Effector memory CD4-positive, alpha-beta T cell (primary cell): ENCODE measurements around the gene ZNF575.

Experiments
- DNase-seq, 3 donors: peaks; one replicate each; pipeline ENCODE4 v3.0.0-alpha.2; 2020
- H3K27ac ChIP-seq: 2 replicates; pipeline ENCODE4 v1.7.0; 2013; ENCODE audit warnings: mild to moderate bottlenecking, low read length, moderate library complexity; ENCODE audit not compliant: insufficient read depth, poor library complexity, severe bottlenecking
- H3K27me3 ChIP-seq: replicated peaks from 2 replicates; pipeline ENCODE4 v1.7.0; 2013; ENCODE audit warnings: mild to moderate bottlenecking, low read length; ENCODE audit not compliant: insufficient read depth, control insufficient read depth, poor library complexity, severe bottlenecking
- H3K36me3 ChIP-seq: 2 replicates; pipeline ENCODE4 v1.7.0; 2013; ENCODE audit warnings: mild to moderate bottlenecking, low read length, moderate library complexity; ENCODE audit not compliant: control insufficient read depth, insufficient read depth
- H3K4me1 ChIP-seq: 2 replicates; pipeline ENCODE4 v1.7.0; 2013; ENCODE audit warnings: low read length, mild to moderate bottlenecking; ENCODE audit not compliant: control insufficient read depth, insufficient read depth, poor library complexity, severe bottlenecking
- H3K4me3 ChIP-seq: 2 replicates; pipeline ENCODE4 v1.7.0; 2013; ENCODE audit warnings: low read length, low read depth, mild to moderate bottlenecking; ENCODE audit not compliant: insufficient read depth, poor library complexity, severe bottlenecking
- H3K9me3 ChIP-seq: 2 replicates; pipeline ENCODE4 v1.7.0; 2013; ENCODE audit warnings: mild to moderate bottlenecking, low read length, moderate library complexity; ENCODE audit not compliant: control insufficient read depth

The ZNF575 gene

DNA sequence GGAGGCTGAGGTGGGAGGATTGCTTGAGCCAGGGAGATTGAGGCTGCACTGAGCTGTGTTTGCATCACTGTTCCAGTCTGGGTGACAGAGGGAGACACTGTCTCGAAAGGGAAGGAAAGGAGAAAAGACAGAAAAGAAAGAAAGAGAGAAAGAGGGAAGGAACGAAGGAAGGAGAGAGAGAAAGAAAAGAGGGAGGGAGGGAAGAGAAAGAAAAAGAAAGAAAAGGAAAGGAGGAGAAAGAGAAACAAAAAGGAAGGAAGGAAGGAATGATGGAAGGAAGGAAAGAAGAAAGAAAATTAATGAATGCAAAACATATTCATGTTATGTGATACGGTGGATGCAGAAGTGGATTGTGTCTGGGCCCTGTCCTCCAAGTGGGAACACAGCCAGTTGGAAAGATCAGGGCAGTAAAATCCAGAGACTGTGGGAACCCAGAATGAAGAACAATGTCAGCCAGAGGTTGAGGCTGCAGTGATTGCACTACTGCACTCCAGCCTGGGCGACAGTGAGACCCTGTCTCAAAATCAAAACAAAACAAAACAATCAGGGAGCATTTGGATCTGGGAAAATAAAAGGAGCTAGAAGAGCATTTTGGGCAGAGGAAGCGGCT lies 34.6 kb upstream of the ZNF575 start:
- H3K4me3 ChIP-seq, result no peak overlapping the region
- no peak overlapping the region for H3K27ac ChIP-seq
- H3K36me3 ChIP-seq, result peaks cover 37% of the 10 kb centered on the region
- peaks cover 5% of the 10 kb centered on the region for H3K4me1 ChIP-seq
- no peaks in the 10 kb centered on the region for H3K9me3 ChIP-seq
- H3K27me3 ChIP-seq, result no peaks in the 10 kb centered on the region
- DNase-seq, result no peak

DNA sequence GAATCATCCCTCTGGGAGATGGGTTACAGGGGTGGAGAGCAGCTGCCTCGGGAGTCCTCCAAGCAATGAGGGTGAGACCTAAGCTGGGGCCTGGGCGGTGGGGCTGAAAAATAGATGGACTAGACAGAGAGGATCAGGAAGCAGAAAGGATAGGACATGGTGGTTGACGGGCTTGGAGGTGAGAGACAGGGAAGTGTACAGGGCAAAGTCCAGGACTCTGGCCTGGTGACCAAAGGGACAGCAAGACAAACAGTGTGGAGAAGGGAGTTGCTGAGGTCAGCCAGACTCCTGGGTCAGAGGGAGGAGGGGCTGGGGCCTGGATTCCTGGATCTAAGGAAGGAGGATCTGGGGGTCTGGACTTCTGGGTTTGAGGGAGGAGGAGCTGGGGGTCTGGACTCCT lies 33.9 kb upstream of the ZNF575 start:
- H3K27ac ChIP-seq, result no peak overlapping the region

DNA sequence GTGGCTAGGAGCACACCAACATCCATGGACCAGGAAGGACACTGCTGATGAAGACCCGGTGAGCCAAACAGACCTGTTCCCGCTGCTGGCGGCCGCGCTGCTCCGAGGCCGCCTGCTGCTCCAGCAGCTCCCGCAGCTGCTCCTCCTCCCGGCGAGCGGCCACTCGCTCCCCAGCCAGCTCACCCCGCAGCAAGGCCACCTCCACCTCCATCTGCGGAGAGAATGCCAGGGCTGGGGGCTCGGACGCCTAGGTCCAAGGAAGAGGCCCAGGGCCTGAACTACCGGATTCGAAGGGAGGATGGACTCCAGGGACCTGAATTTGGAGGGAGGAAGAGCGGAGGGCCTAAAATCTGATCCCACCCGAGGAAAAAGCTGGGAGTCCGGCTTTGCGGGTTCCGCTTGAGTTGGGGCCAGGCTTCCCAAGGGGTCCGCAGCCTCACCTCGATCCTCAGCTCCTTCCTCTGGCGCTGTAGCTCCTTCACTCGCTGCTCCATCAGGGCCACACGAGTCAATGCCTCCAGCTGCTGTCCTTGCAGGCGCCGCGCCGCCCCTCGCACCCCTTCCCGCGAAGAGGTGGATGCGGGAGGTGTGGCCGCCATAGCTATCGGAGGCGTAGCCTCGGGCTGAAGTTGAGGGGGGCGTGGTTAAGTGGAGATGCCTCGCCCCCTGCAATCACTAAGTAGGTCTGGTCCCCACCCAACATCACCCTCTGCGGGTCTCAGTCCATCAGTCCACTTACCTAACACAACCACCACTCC lies 31.1 kb upstream of the ZNF575 start:
- H3K27ac ChIP-seq, result no peak overlapping the region
- H3K4me3 ChIP-seq, result no peak overlapping the region

More for the DNA sequence above, 33.9 kb upstream of the ZNF575 start:
- Histone ChIP-seq H3K4me1 (peaks cover 6% of the 10 kb centered on the region), H3K4me3 (no peak overlapping the region), H3K27me3 (no peaks in the 10 kb centered on the region), H3K9me3 (no peaks in the 10 kb centered on the region), H3K36me3 (peaks cover 34% of the 10 kb centered on the region)
- DNase-seq, result no peak

DNA sequence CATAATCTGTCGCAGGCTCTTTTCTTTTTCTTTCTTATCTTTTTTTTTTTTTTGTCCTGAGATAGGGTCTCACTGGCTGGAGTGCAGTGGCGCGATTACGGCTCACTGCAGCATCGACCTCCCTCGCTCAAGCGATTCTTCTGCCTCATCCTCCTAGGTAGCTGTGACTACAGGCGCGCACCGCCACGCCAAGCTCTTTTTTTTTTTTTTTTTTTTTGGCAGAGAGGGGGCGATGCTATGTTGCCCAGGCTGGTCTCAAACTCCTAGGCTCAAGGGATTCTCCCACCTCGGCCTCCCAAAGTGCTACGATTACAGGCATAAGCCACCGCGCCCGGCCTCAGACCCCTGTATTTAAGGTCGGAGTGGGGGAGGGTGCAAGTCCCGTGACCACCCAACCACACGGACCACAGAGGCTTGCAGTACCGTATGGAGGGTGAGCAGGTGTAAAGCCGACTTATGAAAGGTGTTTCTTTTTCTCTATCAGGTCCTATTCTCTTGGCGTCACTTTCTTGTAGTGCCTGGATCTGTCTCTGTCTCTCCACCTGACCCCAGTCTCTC lies 30.5 kb upstream of the ZNF575 start:
- H3K36me3 ChIP-seq, result peaks cover 7% of the 10 kb centered on the region
- no peaks in the 10 kb centered on the region for H3K9me3 ChIP-seq
- H3K27me3 ChIP-seq, result no peaks in the 10 kb centered on the region
- no peak overlapping the region for H3K27ac ChIP-seq
- DNase-seq, result no peak
- H3K4me3 ChIP-seq, result no peak overlapping the region
- peaks cover 11% of the 10 kb centered on the region for H3K4me1 ChIP-seq

More for the DNA sequence above, 31.1 kb upstream of the ZNF575 start:
- Histone ChIP-seq H3K36me3 (peaks cover 11% of the 10 kb centered on the region), H3K4me1 (peaks cover 11% of the 10 kb centered on the region), H3K27me3 (no peaks in the 10 kb centered on the region), H3K9me3 (no peaks in the 10 kb centered on the region)
- DNase-seq, result no peak

DNA sequence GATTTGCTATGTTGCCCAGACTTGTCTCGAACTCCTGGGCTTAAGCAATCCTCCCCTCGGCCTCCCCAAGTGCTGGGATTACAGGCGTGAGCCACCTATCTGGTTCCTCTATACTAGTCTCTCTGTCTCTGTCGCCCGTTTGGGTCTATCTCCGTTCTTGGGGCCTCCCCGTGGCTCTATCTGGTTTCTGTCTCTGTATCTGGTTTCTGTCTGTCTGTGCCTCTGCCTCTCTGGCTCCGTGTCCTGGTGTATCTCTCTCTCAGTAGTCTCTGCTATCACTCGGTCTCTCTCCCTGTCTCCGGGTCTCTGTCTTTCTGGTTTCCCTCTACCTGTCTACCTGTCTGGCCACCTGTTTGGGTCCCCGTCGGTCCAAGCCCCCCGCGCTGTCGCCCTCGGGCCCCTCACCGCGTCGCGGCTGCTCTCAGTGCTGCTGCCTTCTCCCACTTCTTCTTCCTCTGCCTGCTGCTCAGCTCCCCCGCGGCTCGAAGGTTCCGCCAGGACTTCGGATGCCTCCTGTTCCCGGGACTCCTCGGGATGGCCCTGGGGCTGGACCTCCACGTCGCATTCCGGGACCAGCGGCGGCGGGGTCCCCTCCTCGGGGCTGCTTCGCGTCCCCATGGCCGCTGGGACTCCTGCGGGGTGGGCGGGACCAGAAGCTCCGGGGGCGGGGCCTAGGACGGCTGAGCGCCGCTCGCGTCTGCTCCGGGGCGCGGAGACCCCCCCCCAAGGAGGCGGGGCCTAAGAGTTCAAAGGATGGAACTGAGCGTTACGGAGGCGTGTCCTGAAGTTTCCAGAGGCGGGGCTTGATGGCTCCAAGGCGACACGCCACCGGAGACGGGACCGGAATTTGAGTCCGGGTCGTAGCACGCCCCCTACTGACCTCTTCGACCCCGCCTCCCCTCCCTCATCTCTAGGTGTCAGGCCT lies 29.2 kb upstream of the ZNF575 start:
- Histone ChIP-seq H3K4me3 (peak overlapping the region; percentile 91), H3K27ac (peak overlapping the region; percentile 85), H3K4me1 (peaks cover 11% of the 10 kb centered on the region), H3K36me3 (peaks cover 5% of the 10 kb centered on the region), H3K9me3 (no peaks in the 10 kb centered on the region), H3K27me3 (no peaks in the 10 kb centered on the region)
- DNase-seq, result peak; percentile 98

DNA sequence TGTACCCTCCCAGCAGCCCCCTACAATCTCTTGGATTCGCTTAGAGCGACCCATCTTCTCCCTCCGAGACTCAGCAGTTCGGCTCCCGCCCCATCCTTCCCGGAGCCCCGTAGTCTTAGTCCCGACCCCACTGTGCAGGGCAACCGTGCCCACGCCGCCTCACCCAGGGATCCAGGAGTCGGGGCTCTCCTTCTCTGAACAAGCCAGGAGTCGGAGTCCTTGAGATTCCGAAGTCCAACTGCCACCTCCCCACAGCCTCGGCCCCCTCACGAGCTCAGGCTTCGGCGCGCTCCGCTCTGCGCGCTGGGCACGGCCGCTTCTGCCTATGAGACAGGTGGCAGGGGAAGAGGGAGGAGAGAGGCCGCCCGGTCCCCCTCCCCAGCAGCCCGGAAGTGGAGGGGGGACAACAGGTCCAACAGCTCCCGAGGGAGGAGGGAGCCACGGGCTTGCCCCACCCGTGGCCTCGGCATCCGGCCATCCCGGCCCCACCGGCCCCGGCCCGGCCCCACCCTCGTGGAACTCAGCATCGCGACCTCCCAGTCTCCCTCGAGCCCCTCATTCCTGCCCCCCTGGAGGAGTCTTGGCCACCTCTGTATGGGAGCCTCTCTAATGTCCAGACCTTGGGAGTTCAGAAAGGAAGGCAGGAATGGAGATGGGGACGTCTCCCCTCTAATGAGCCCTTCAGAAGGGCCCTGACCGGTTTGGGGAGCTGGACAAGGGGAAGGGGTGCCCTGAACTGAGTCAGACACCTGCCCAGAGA lies 28.4 kb upstream of the ZNF575 start, which contains the start of gene PHLDB3:
Gene PHLDB3 (minus strand): TSS at position 321 of the 760 bp plus-strand sequence. CDS start 628 bp downstream, outside the sequence.
- Histone ChIP-seq H3K27me3 (no peaks in the 10 kb centered on the region), H3K9me3 (no peaks in the 10 kb centered on the region), H3K36me3 (peaks cover 5% of the 10 kb centered on the region), H3K4me3 (peak within 1 kb of the TSS; percentile 91), H3K4me1 (peaks cover 11% of the 10 kb centered on the region), H3K27ac (peak within 1 kb of the TSS; percentile 85)
- DNase-seq, result peak in 2 of 3 donors; percentile 9 to 32

DNA sequence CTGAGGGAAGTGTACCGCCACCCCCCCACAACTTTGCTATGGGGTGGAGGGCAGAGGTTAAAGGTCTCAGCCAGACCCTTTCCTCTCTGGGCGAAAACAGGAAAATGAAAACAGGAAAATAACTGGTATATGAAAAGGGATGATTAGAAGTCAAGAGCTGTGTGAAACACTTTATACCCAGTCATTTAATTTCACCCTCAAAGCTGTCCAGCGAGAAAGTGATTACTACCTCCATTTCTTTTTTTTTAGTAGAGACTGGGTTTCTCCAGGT lies 27.9 kb upstream of the ZNF575 start:
- Histone ChIP-seq H3K4me3 (no peak overlapping the region), H3K27ac (peak overlapping the region; percentile 85), H3K27me3 (no peaks in the 10 kb centered on the region), H3K36me3 (peaks cover 9% of the 10 kb centered on the region), H3K9me3 (no peaks in the 10 kb centered on the region), H3K4me1 (peaks cover 11% of the 10 kb centered on the region)
- DNase-seq, result no peak

DNA sequence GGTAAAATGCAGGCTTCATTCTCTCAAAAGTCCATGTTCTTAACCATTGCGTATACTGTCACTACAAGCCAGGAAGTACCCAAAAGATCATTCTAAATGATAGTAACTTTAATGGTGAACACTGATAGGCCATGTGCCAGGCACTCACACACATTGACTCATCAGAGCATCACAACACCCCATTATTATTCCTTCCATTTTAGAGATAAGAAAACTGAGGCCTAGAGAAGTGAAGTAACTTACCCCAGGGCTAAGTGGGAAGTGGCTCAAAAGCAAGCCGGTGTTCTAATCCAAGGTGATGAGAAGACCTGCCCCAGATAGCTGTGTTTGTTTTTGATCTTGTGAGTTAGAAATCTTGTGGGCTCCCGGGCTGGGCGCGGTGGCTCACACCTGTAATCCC lies 27.0 kb upstream of the ZNF575 start:
- no peak for DNase-seq
- Histone ChIP-seq H3K4me1 (peaks cover 11% of the 10 kb centered on the region), H3K27ac (peak overlapping the region; percentile 42), H3K36me3 (peaks cover 9% of the 10 kb centered on the region), H3K4me3 (no peak overlapping the region), H3K27me3 (no peaks in the 10 kb centered on the region), H3K9me3 (no peaks in the 10 kb centered on the region)

DNA sequence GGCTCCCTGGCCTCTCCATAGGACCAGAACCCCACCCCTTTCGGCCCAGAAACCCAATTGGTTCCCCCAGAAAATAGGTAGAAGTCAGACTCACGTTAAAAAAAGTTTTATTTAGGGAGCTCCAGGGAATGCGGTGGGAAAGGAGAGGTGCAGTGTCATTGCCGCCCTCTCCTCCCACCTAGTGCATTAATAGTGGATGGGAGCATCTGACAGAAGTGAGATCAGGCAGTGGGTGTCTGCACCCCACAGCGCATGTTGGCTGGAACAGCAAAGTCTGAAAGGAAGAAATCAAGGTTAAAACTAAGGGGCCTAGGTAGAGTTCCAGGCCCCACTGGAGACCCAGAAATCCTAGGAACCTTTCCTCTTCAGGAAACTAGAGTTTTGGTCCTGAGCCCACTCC lies 26.4 kb upstream of the ZNF575 start:
- H3K9me3 ChIP-seq, result no peaks in the 10 kb centered on the region
- no peak overlapping the region for H3K4me3 ChIP-seq
- H3K4me1 ChIP-seq, result peaks cover 11% of the 10 kb centered on the region
- H3K36me3 ChIP-seq, result peaks cover 9% of the 10 kb centered on the region
- no peak overlapping the region for H3K27ac ChIP-seq
- DNase-seq, result no peak
- H3K27me3 ChIP-seq, result no peaks in the 10 kb centered on the region
